ENCODE measurements around the gene OBI1.

Gene OBI1

GRCh38 chr13:78636495-78636894 is 22.5 kb downstream of the OBI1 start (continued):
- TF ChIP-seq ZNF530 (tag by site-specific recombination; IDR thresholded peaks at IDR 0.05; ENCODE audit: low read depth) = no peak
- TF ChIP-seq ZNF175 (tag by site-specific recombination; IDR thresholded peaks at IDR 0.05) = no peak
- TF ChIP-seq ZNF391 (tag by site-specific recombination; IDR thresholded peaks at IDR 0.05; ENCODE audit: borderline replicate concordance, low read depth) = no peak
- TF ChIP-seq ZNF518A (tag by site-specific recombination; conservative IDR thresholded peaks at IDR 0.05; ENCODE audit: low read depth) = no peak
- no peak for TF ChIP-seq ZBTB26 (tag by site-specific recombination; optimal IDR thresholded peaks at IDR 0.05)

- H3K4me3 ChIP-seq (ENCODE audit: low read depth, low read length) = no peak overlapping the region
- no peaks in the 10 kb centered on the region for H3K4me1 ChIP-seq (ENCODE audit: control insufficient read depth, insufficient read depth, low read length)
- H3K27ac ChIP-seq (ENCODE audit: extremely low read depth, low read depth, low read length) = no peak overlapping the region
- peaks cover 0 to 98% of the 10 kb centered on the region in 2 experiments; a peak in 1 of 3 replicates for H3K36me3 ChIP-seq (ENCODE audit: control insufficient read depth in 2 of 2, insufficient read depth in 1 of 2, low read length in 2 of 2)
- ChIA-PET POLR2A (no interaction called here), CTCF (interaction anchor here (0.7 kb wide), 1 partner anchor 17 kb away, joined by 3 read pairs; no protein-coding TSS in a partner anchor)
- H3K9me3 ChIP-seq (ENCODE audit: control insufficient read depth, insufficient read depth, low read depth, low read length) = no peaks in the 10 kb centered on the region
- TF ChIP-seq GFI1B (tag by site-specific recombination; IDR thresholded peaks at IDR 0.05) (no peak), ZNF529 (tag by site-specific recombination; IDR thresholded peaks at IDR 0.05; ENCODE audit: insufficient replicate concordance) (no peak), ZBTB44 (tag by site-specific recombination; IDR thresholded peaks at IDR 0.05) (no peak), ZNF677 (tag by site-specific recombination; IDR thresholded peaks at IDR 0.05) (no peak), ZBTB26 (tag by site-specific recombination; optimal IDR thresholded peaks at IDR 0.05) (no peak), GLIS1 (tag by site-specific recombination; IDR thresholded peaks at IDR 0.05) (no peak), ZNF174 (tag by site-specific recombination; IDR thresholded peaks at IDR 0.05) (no peak), PBX3 (CRISPR knock-in tag; IDR thresholded peaks at IDR 0.05) (no peak), OVOL3 (tag by site-specific recombination; IDR thresholded peaks at IDR 0.05) (no peak)
Measured at GRCh38 chr13:78632996-78633395, 26.0 kb downstream of the OBI1 start.
